HG02678 (cell line): Measurements from ENCODE around the gene YIPF6.
"Not testable (repeated sequence)": the region's sequence is repeated elsewhere in the genome, so short reads cannot be mapped to it uniquely, and the experiment has no call there.

Source experiments
- ATAC-seq: cut with Tn5 transposase; IDR thresholded peaks from one replicate; pipeline ENCODE4 v1.9.1; 2021; ENCODE audit warnings: mild to moderate bottlenecking, moderate library complexity; ENCODE audit not compliant: unreplicated experiment

YIPF6 gene, protein sequence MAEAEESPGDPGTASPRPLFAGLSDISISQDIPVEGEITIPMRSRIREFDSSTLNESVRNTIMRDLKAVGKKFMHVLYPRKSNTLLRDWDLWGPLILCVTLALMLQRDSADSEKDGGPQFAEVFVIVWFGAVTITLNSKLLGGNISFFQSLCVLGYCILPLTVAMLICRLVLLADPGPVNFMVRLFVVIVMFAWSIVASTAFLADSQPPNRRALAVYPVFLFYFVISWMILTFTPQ

DNA sequence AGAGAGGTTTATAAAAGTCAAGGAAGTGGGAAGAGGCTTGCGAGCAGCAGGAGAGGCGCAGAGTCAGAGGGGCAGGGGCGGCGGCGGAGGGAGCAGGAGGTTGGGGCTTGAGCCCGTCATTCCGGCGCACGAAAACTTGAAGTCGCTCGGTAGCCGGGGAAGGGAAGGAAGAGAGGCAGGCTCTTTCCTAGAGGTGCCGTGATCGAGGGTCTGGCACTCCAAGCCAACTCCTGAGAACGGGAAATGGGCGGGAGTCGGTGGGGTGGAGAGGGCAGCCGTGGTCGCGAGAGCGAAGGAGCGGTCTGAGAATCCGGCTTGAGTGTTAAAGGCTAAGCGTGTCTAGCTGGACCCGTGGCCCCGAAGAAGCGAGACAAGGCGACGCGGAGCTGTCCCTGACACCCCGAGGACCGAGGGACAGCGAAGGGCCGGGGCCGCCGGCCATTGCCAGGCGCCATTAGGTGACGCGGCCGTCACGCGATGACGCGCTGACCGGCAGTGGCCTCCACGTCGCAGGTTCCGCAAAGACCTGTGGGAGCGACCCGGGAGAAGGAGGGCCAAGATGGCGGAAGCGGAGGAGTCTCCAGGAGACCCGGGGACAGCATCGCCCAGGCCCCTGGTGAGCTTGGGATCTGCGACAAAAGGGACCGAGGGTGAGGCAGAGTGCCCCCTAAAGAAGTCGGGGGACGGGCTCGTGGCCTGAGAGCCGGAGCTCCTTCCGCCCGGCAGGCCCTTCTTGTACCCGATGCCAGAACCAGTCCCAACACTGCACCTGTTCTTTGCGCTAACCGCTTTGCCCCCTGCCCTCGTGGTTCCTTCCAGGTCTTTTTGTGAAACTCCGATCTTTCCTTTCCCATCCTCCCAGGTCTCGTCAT lies at the start of gene YIPF6:
YIPF6 (plus strand) TSS at position 544 of the 872 bp plus-strand sequence; CDS start at position 560, 16 bp downstream.
- peak; percentile 98 for ATAC-seq

DNA sequence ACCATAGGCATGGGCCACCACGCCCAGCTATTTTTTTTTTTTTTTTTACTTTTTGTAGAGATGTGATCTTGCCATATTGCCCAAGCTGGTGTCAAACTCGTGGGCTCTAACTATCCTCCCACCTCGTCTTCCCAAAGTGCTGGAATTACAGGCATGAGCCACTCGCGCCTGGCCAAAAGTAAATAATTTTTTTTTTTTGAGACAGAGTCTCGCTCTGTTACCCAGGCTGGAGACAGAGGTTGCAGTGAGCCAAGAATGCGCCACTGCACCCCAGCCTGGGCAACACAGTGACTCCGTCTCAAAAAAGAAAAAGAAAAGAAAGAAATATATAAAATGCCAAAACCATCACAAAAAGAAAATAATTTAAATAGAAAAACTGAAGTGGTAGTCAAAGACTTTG lies 47.1 kb upstream of the YIPF6 start:
- ATAC-seq, result no peak

DNA sequence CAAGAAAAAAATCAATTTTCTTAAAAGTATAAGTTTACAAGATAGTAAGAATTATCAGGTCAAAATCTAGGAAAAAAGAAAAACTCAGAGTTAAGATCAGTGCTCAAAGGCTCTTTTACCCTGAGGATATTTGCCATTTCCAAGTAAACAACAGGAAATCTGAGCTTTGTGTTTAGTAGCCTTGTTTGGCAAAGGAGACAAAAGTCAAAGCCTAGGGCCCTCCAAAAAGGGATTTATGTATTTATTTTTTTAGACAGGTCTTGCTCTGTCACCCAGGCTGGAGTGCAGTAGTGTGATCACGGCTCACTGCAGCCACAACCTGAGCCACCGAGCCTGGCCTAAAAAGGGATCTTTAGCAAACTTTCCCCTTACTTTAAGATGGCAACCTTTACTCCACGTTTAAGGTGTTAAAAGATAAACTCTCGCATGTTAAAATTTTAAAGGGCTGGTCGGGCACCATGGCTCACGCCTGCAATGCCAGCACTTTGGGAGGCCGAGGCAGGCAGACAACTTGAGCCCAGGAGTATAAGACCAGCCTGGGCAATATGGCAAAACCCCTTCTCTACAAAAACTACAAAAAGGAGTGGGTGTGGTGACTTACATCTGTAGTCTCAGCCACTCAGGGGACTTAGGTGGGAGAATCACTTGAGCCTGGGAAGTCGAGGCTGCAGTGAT lies 44.2 kb upstream of the YIPF6 start:
- ATAC-seq, result no peak

DNA sequence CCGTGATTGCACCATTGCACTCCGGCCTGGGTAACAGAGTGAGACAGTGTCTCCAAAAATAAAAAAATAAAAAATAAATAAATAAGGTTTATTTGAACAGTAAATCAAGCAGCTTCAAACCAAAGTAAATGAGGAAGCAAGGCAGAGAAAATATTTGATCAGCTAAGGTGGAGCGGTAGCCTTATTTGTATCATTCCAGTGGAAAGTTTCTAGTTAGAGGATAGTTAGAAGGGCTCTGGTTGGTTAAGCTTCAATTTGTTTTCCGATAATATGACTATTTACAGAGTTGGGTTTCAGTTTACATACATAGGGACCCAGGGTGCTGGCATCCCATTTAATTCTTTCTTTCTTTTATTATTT lies 43.7 kb upstream of the YIPF6 start:
- ATAC-seq, result no peak

DNA sequence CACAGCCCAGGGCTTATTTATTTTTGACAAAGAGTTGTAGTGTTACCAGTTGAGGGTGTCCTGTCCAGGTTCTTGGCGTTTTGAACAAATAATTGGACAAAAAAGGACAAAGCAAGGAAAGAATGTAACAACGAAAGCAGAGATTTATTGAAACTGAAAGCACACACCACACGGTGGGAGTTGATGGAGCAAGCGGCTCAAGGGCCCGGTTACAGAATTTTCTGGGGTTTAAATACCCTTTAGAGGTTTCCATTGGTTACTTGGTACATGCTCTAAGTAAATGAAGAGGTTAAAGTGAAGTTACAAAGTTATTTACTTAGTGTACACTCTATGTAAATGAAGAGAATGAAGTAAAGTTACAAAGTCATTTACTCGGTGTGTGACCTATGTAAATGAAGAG lies 37.8 kb upstream of the YIPF6 start:
- ATAC-seq, result no peak

DNA sequence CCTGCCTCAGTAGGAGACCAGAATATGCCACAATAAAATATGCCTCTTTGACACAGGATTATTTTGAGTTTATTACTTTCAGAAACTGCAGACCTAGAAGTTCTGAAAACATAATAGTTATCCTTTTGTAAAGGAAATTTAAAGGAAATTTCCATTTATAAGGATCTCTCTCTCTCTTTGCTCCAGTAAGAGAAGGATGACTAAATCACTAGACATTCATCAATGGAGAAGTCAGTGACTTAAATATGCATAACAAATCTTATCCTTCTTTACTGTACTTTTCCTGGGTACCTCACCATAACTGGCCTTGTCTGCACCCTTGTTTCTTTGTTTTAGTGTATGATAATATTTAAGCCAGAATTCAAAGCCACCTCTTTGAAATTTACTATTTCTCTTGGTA lies 37.3 kb upstream of the YIPF6 start:
- ATAC-seq, result no peak

DNA sequence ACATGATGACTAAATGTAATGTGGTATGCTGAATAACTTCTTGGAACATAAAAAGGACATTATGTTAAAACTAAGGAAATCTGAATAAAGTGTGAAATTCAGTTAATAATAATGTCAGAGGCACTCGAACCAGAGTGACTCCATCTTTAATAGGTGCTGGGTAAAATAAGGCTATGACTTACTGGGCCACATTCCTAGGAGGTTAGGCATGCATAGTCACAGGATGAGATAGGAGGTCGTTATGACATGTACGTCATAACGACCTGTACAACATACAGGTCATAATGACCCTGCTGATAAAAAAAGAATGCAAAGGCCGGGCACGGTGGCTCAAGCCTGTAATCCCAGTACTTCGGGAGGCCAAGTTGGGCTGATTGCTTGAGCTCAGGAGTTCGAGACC lies 36.7 kb upstream of the YIPF6 start:
- ATAC-seq, result no peak

DNA sequence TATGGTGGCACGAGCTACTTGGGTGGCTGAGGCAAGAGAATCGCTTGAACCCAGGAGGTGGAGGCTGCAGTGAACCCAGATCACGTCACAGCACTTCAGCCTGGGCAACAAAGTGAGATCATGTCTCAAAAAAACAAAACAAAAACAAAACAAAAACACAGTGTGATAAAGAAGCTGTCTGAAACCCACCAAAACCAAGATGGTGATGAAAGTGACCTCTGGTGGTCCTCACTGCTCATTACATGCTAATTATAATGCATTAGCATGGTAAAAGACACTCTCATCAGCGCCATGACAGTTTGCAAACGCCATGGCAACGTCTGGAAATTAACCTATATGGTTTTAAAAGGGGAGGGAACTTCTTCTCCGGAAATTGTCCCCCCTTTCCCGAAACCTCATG lies 36.2 kb upstream of the YIPF6 start:
- no peak for ATAC-seq

DNA sequence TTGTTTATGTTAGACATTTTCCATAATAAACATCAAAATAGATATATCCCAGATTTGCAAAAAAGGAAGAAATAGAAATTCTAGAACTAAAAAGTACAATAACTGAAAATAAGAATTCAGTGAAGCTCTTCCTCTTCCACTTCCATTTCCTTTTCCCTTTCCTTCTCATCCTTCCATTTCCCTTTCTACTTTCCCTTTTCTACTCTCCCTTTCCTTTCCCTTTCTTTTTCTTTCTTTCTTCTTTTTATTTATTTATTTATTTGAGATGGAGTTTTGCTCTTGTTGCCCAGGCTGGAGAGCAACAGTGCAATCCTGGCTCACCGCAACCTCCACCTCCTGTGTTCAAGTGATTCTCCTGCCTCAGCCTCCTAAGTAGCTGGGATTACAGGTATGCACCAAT lies 35.0 kb upstream of the YIPF6 start:
- no peak for ATAC-seq

DNA sequence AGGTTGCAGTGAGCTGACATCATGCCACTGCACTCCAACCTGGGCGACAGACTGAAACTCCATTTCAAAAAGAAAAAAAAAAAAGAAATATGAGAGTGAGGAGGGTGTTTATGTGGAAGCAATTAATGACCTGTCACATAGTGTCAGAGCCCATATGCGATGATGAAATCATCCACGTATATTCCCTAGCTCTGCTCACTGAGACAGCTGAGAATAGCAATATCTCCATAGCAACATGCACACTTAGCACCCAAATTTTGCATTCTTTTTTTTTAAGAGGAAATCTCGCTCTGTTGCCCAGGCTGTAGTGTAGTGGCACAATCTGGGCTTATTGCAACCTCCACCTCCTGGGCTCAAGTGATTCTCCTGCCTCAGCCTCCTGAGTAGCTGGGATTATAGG lies 34.1 kb upstream of the YIPF6 start:
- no peak for ATAC-seq

DNA sequence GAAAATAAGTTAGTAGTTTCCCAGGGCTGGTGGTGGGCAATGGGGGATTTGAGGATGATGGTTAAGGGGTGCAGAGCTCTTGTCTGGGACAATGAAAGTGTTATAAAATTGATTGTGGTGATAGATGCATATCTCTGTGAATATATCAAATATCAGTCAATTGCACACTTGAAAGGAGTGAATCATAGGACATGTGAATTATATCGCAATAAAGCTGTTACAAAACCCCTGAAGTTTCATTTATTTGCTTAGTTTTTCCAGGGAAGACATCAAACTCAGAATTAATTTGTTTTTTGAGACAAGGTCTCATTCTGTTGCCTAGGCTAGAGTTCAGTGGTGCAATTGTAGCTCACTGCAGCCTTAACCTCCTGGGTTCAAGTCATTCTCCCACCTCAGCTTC lies 17.9 kb upstream of the YIPF6 start:
- no peak for ATAC-seq

DNA sequence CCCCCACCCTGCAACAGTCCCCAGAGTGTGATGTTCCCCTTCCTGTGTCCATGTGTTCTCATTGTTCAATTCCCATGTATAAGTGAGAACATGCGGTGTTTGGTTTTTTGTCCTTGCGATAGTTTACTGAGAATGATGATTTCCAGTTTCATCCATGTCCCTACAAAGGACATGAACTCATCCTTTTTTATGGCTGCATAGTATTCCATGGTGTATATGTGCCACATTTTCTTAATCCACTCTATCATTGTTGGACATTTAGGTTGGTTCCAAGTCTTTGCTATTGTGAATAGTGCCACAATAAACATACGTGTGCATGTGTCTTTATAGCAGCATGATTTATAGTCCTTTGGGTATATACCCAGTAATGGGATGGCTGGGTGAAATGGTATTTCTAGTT lies 12.7 kb upstream of the YIPF6 start:
- not testable (repeated sequence) for ATAC-seq

DNA sequence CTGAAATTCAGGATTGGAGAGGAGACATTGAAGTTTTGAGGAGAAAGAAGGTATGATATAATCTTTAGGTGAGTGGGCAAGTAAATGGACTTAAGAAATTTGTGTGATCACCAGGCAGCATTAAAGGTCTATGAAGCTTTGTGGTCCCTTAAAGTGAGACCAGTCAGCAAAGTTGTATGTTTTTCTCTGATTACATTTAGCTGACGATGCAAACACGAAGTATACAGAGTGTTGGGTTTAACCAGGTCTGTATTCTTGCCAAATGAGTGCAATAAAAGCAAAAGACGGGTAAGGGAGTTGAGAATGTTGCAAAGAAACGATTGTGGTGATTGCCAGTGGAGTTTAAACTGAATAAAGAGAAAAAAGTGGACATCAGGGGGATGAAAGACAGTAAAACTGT lies 11.6 kb upstream of the YIPF6 start:
- ATAC-seq, result no peak

DNA sequence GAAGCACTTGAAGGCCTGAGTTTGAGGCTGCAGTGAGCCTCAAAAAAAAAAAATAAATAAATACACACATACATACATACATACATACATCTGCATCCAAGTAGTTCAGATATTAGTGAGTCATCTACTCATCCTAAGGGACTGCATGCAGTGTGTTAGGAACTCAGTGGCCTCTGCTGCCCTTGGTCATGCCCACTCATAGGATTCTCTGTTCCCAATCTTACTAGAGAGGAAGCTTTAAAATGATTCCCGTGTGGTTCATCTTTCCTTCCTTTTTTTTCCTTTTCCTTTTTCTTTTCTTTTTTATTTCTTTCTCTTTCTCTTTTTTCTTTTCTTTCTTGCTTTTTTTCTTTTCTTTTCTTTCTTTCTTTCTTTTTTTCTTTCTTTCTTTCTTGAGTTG lies 10.9 kb upstream of the YIPF6 start:
- no peak for ATAC-seq

DNA sequence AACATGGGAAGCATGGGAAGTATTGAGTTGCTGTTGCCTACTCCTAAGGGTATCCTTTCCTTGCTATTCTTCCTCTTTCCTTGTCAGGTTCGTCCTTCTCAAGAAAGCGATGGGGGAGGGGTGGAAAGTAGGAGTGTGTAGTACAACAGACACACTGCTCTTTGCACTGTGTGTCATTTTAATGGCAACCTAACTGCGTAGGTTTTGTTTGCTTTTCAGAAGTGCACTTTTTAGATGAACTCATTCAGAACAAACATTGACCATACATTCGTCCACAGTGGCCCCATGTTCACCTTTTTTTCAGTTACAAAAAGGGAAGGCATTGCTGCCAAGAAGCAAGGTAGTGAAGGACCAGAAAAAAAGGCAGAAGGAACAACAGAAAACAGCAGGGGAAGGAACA lies 10.2 kb upstream of the YIPF6 start:
- no peak for ATAC-seq

DNA sequence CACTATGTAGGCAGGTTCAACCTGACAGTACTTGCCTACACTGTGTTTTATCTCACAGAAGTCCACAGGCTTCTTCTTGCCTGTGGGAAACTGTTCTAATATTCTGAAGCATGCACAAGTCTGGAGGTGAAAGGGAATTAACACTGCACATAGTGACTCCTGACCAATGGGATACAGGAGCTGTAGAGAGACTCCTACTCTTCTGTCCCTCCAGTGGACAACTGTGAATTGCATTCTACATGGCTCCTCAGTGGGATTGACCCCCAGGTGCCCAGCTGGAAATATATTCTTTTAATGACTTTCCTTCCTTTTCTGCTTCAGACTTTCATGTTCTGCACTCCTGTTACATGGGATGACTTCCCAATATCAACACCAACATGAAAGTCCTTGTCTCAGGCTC lies 8.2 kb upstream of the YIPF6 start:
- peak; percentile 53 for ATAC-seq

DNA sequence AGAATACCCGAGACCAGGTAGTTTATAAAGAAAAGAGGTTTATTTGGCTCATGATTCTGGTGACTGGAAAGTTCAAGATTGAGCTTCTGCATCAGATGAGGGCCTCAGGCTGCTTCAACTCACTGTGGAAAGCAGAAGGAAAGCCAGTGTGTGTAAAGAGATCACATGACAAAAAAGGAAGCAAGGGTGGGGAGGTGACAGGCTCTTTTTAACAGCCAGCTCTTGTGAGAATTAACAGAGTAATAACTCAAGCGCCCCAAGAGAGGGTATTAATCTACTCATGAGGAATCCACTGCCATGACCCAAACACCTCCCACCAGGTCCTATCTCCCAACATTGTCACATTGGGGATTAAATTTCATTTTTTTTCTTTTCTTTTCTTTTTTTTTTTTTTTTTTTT lies 6.3 kb upstream of the YIPF6 start:
- no peak for ATAC-seq

DNA sequence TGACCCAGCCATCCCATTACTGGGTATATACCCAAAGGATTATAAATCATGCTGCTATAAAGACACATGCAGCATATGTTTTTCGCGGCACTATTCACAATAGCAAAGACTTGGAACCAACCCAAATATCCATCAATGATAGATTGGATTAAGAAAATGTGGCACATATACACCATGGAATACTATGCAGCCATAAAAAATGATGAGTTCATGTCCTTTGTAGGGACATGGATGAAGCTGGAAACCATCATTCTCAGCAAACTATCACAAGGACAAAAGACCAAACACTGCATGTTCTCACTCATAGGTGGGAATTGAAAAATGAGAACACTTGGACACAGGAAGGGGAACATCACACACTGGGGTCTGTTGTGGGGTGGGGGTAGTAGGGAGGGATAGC lies 5.1 kb upstream of the YIPF6 start:
- ATAC-seq, result not testable (repeated sequence)

DNA sequence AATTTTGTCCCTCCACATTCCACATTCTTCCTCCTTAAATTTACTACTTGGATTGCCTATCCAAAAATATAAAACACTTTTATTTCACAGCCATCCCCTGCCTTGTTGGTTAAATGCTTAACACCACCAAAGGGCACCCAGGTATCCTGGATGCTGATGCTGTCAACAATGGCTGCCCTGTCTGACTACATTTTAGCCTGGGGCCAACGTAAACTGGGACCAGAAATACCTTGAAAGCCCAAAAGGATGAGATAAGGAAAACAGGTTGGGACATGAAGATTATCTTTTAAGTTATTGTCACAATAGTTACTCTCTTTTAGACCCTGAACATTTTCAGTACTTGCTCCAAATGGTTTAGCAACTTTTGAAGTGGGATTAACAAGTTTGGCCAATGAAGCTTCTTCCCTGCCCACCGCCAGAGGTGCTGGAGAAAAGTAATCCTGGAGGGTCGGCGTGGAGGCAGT lies 775 bp upstream of the YIPF6 start:
- no peak for ATAC-seq

DNA sequence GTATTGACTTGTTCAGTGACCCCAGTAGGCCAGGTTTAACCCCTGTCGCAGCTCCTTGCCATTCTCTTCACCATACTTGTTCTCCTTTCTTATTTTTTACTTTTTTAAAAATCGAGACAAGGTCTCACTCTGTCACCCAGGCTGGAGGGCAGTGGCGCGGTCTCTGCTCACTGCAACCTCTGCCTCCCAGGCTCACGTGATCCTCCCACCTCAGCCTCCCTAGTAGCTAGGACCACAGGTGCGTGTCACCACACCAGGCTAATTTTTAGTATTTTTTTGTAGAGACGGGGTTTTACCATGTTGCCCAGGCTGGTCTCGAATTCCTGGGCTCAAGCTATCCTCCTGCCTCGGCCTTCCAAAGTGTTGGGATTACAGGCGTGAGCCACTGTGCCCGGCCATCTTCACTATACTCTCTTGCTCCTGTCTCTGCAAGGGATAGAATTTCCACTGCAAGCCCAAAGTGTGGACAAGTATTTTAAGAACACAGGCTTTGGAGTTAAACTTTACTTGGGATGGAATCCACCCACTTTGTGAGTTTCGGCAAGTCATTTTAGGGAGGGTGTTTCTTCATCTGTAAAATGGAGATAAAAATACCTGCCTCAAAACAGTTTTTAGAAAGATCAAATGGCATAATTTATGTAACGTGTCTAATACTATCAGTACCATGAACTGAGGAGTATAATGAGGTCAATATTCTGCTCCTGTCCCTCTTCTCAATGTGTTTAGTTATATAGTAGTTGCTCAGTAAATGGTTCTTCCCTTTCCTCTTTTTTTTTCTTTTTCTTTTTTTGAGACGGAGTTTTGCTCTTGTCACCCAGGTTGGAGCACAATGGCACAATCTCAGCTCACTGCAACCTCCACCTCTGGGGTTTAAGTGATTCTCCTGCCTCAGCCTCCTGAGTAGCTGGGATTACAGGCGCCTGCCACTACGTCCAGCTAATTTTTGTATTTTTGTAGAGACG lies 973 bp downstream of the YIPF6 start:
- no peak for ATAC-seq
